COLO668 (cell line): Measurements from ENCODE around the gene KCNK7.
"Not testable (repeated sequence)": the region's sequence is repeated elsewhere in the genome, so short reads cannot be mapped to it uniquely, and the experiment has no call there.

Experiments used
- DNase-seq: peaks from one replicate; lab custom pipeline; 2025; ENCODE audit not compliant: unreplicated experiment; lab: John Stamatoyannopoulos, UW

KCNK7 gene, protein sequence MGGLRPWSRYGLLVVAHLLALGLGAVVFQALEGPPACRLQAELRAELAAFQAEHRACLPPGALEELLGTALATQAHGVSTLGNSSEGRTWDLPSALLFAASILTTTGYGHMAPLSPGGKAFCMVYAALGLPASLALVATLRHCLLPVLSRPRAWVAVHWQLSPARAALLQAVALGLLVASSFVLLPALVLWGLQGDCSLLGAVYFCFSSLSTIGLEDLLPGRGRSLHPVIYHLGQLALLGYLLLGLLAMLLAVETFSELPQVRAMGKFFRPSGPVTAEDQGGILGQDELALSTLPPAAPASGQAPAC

DNA sequence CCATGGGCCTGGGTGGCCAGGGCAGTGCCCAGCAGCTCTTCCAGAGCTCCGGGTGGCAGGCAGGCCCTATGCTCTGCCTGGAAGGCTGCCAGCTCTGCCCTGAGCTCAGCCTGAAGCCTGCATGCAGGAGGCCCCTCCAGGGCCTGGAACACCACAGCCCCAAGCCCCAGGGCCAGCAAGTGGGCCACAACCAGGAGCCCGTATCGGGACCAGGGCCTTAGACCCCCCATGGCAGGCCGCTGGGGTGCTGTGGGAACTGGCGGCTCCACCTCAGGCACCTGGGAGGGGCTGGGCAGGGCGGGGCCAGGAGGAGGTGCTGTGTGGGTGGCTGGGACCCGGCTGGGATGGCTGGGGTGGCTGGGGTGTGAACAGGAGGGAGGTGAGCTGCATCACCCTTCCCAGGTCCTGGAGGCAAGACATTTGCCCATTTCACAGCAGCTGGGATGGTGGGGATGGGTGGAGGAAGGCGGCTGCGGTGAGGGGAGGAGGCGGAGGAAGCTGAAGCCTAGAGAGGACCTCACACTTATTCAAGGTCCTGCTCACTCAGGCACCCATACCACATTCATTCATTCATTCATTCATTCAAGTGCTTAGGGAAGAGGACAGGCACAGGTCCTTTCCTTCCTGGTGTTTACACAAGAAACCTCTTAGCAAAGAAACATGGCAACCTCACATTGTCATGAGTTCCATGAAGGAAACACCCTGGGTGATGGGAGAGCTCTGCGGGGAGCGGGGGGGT, at the start of gene KCNK7:
KCNK7 (minus strand) TSS at position 258 of the 739 bp plus-strand sequence; CDS start at position 230, 28 bp downstream.
- no peak for DNase-seq

DNA sequence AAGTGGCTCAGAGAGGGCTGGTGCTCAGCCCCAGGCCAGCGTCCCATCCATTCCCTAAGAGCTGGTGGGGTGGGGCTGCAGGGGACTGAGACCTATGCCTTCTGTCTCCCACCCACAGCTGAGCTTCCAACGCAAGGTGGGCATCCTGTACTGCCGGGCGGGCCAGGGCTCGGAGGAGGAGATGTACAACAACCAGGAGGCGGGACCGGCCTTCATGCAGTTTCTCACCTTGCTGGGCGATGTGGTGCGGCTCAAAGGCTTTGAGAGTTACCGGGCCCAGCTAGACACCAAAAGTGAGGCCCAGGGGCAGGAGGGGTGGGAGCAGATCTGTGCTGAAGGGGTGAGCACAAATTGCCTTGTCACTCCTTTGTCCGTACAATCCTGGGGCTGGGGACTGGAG, 49.2 kb upstream of the KCNK7 start:
- DNase-seq: no peak

DNA sequence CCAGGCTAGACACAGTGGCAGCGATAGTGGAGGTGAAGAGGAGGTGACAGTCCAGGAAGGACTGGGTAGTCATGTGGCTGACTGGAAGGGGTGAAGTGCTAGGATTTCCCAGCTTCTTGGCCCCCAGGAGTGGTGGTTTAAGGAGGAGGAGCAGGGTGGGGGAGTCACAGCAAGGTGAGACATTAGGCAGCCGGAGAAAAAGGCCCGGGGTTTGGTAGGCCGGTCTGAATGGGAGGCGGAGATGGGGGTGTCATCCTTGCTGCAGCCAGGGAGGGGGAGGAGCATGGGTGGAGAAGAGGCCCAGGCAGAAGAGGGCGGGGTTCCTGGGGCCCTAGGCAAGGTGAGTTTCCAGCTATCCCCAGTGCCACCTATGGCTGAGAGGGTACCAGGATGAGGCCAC, 48.4 kb upstream of the KCNK7 start:
- no peak for DNase-seq

DNA sequence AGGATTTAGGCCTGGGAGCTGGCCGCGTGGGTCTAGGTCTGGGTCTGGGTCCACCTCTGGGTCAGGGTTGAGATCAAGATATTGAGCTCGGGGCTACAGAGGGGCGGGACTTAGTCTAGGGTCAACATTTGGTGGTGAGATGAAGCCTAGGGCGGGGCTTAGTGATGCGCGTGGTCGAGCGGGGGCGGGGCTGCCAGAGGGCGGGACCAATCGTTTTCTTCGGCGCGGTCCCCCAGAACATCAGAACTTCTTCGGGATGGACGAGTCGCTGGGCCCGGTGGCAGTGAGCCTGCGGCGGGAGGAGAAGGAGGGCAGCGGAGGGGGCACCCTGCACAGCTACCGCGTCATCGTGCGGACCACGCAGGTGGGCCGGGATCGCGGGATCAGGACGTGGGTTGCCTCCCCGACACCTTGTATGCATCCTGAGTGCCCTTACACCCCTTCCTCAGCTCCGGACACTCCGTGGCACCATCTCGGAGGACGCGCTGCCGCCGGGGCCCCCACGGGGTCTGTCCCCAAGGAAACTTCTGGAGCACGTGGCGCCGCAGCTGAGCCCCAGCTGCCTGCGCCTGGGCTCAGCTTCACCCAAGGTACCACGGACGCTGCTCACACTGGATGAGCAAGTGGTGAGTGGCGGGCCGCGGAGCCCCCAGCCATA, 46.5 kb upstream of the KCNK7 start:
- no peak for DNase-seq

DNA sequence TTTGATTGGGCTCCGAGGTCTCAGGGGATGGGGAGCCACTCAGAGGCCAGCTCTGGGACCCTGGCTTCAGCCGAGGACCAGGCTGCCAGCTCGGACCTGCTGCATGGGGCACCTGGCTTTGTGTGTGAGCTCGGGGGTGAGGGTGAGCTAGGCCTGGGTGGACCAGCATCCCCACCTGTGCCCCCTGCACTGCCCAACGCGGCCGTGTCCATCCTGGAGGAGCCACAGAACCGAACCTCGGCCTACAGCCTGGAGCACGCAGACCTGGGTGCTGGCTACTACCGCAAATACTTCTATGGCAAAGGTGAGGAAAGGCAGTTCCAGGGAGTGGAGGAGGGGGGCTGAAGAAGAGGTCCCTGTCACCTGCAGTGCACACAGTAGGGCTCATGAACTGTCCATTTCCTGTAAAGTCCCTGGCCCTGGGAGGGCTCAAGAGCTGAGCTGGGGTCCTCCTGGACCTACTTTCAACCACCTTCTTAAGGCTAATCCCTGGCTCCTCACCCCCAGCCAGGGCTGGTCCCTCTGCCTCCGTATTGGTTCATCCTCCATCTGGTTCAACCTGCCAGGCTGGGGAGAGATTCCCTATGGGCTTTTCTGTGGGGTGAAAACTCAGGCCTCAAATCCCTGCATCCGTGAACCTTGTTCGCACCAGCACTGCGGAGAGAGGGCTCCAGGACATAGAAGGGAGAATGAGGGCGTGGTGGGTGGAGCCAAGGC, 45.9 kb upstream of the KCNK7 start:
- no peak for DNase-seq

DNA sequence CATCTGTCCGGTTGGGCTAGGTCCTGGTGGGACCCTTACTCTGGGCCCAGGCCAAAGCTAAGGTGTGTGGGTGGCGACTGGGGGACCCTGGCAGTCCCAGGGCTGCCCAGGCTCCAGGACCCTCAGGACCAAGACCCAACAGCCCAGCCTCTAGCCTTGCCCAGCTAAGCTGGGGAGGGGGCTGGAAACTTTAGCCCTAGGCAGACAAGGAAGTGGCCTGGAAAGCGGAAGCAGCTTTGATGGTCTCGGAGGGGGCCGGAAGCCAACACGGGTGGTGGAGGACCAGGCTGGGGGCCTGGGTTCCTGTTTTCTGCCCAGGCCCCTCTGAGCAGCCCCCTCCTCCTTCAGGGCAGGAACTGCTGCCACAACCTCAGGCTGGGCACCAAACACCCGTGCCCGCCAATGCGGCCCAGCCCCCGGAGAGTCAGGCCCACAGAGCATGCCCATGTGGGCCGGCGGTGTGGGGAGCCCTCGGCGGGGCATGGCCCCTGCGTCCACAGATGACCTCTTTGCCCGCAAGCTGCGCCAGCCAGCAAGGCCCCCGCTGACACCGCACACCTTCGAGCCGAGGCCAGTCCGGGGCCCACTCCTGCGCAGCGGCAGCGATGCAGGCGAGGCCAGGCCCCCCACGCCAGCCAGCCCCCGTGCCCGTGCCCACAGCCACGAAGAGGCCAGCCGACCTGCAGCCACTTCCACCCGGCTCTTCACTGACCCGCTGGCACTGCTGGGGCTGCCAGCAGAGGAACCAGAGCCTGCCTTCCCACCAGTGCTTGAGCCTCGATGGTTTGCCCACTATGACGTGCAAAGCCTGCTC, 45.1 kb upstream of the KCNK7 start:
- no peak for DNase-seq

DNA sequence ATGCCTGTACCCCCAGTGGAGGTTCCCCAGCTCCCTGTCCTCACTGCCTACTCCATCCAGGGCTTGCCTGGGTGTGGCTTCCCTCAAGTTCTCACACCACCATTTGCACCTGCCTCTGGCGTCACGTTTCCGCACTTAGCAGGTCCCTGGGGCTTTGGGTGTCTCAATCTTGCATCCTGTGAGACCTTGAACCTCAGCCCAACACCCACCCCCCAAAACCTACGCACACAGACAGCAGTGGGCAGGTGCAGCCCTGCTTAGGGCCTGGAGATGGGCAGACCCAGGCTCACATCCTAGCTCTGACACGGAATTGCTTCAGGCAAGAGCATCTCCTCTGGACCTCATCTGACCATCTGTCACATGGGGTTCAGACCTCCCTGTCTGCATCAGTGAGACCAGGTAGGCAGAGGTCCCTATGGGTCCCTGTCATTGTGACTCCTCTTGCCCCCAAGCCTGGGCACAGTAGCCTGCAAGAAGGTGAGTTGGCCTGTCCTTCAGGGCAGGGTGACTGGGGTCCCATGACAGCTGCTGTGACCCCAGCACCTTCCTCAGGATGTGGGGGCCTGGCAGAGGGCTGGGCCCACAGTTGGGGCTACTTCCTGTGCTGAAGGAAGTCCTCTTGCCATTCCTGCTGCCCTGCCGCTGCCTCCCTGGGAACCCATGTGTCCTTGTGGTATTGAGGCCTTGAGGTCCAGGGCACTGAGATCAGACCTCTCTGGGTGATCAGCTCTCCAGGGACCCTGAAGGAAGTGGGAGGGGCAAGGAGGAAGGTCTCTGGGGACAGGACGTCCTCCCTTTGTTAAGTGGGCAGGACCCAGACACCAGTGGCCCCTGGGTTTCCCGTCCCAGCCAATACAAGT, 44.3 kb upstream of the KCNK7 start:
- DNase-seq: peak; percentile 37

DNA sequence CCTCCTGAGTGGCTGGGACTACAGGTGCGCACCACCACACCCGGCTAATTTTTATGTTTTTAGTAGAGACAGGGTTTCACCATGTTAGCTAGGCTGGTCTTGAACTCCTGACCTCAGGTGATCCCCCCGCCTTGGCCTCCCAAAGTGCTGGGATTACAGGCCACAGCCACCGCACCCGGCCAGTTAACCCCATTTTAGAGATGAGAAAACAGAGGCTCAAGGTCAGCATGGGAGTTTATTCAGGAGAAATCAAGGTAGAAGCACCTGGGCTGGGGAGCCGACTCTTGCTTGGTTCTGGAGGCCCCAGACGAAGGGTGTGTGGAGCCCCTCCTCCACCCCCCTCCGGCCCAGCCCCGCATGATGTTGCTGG, 43.6 kb upstream of the KCNK7 start:
- not testable (repeated sequence) for DNase-seq

DNA sequence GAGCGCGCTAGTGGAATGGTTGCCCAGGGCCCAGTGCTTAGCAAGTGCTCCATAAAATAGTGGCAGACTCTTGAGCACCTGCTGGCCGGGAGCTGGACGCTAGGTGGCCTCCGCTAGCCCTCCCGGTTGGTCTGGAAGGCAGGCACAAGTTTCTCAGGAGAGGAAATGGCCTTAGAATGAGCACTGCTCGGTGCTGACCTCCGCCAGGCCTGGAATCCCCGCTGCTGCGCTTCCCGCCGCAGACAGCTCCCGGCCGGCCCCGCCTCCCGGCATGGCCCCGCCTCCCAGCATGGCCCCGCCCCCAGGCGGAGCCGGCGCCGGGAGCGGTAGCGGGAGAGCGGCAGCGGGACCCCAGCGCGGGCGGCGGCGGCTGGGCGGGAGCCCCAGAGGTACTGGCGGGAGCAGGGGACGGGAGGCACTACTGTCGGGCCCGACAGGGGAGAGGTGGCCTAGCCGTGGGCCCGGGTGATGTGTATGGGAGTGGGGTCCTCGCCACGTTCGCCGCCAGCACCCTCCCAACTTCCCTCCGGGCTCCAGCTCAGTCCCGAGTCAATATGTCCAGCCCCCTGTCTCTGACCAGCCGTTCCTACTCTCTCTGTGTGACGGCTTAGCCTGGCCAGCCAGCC, 42.3 kb upstream of the KCNK7 start, which contains the start of gene SIPA1:
SIPA1 (plus strand) TSS at position 308 of the 626 bp plus-strand sequence. CDS start 2,821 bp downstream, outside the sequence.
- DNase-seq: peak; percentile 65

DNA sequence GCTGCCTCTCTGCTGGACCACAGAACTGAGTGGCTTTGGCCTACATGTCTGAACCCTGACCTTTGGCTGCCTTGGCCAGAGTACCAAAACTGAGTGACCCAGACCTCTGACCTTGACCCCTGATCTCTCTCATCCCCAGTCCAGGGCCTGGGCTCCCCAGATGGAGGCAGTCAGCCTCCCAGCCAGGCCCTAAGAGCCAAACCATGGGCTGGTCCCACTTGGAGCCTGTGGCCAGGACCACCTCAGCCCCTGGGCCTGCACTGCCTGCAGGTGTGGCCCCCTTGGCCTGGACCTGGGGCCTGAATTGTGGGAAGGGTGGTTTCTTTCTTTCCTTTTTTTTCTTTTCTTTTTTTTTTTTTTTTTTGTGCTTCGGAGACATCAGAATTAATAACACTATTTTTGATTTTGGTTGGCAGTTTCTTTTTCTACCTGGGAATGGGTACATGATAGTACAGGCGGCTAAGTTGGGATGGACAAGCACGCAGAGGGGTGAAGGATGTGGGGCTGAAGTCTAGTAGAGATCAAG, 41.5 kb upstream of the KCNK7 start:
- no peak for DNase-seq

DNA sequence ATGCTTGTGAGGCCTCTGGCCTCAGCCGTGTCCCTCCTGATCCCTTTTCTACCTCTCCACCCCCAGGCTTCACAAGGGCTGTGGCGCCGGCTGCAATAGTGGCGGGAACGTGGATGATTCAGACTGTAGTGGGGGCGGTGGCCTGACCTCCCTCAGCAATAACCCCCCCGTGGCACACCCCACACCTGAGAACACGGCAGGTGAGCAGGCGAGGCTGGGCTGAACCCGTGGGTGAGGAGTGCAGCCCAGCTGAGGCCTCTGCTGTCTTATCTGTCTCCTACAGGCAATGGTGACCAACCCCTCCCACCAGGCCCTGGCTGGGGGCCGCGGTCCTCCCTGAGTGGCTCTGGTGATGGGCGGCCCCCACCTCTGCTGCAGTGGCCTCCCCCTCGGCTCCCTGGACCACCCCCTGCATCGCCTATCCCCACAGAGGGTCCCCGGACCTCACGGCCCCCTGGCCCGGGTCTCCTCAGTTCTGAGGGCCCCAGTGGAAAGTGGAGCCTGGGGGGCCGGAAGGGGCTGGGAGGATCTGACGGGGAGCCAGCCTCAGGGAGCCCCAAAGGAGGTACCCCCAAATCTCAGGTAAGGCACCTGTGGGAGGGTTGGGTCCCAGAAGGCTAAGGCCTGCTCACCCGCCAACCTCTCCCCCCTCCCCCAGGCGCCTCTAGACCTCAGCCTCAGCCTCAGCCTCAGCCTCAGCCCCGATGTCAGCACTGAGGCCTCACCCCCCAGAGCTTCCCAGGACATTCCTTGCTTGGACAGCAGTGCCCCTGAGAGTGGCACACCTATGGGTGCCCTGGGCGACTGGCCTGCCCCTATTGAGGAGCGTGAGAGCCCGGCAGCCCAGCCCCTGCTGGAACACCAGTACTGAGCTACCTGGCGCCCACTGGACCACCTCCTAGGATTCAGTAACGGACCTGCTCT, 40.8 kb upstream of the KCNK7 start:
- DNase-seq: no peak

DNA sequence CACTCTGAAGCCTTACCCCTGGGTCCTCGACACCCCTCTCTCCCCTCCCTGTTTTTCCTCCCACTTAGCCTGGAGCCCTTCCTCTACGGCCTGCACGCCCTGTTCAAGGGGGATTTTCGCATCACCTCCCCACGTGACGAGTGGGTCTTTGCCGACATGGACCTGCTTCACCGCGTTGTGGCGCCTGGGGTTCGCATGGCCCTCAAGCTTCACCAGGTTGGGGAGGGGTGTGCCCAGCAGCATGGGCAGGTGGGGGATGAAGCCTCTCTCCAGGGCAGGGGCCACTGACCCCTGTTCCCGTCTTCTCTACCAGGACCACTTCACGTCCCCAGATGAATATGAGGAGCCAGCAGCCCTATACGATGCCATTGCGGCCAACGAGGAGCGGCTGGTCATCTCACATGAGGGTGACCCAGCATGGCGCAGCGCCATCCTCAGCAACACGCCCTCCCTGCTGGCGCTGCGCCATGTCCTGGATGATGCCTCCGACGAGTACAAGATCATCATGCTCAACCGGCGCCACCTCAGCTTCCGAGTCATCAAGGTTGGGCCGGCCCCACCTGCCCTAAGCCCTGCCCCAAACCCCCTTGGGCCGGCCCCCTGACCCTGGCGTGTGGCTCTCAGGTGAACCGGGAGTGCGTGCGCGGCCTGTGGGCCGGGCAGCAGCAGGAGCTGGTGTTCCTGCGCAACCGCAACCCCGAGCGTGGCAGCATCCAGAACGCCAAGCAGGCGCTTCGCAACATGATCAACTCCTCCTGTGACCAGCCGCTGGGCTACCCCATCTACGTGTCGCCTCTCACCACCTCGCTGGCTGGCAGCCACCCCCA, 39.5 kb upstream of the KCNK7 start:
- no peak for DNase-seq

DNA sequence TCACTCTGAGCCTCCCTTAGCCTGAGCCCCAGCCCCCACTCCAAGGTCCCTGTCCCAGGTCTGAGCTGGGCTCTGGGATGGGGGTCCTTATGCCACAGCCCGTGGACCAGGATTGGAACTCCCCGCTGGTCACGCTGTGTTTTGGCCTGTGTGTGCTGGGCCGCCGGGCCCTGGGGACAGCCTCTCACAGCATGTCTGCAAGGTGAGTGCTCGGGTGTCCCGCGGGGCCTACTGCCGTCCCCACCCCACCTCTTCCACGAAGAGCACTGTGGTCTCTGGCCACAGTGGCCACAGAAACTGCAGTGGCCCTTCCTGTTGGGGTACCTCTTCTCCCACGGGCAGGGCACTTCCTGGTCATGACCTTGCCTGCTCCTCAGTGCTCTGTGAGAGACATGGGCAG, 38.8 kb upstream of the KCNK7 start:
- no peak for DNase-seq

DNA sequence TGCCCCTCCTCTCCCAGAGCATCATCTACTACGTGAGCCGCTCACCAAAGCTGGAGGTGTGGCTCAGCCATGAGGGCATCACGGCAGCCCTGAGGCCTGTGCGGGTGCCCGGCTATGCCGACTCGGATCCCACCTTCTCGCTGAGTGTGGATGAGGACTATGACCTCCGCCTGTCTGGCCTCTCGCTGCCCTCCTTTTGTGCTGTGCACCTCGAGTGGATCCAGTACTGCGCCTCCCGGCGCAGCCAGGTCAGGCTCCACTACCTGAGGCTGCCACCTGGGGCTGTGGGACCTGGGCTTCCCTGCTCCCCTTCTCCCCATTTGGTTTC, 38.5 kb upstream of the KCNK7 start:
- DNase-seq: no peak

DNA sequence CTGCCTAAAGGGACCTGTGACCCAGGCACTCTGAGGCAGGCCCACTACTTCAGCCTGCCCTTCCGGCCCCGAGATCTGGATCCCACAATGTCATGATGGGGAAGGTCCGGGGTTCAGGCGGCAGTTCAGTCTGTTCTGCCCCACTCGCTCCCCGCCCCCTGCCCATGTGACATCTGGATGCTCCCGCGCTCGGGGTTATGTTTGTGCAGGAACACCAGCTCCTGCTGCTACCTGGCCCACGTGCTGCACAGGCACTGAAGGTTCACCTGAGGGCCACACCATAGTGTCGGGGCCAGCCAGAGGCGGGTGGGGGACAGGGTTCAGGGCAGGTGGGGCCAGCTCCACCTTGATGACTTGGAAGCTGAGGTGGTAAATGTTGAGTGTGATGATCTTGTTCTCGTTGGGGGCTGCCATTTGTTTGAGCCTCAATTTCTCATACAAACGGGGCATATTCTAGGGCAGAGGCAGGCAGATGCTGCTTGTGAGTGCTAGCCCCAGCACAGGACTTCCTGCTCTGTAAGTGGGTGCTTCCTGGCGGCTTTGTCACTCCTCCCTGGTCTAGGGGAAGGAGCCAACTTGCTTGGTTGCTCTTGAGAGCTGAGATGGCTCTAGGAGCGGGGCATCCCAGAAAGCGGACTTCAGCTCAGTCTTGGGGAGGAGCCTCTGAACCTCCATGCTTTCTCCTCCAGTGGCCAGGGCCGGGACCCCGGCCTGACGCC, 37.9 kb upstream of the KCNK7 start:
- DNase-seq: no peak

DNA sequence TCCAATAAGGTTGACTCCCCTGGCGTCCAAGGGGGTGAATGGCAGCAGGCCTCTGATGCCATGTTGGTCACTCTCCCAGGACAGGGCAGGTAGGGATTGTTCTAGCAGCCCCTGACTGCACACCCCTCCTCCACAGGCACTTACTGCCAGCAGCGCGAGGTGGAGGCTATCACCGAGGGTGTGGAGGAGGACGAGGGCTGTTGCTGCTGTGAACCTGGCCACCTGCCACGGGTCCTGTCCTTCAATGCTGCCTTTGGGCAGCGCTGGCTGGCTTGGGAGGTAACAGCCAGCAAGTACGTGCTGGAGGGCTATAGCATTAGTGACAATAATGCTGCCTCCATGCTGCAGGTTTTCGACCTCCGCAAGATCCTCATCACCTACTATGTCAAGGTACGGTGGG, 34.6 kb upstream of the KCNK7 start:
- no peak for DNase-seq
